ENCODE measurements around the gene ANKRD34B. TPM values are rescaled to one million over a fixed set of nuclear protein-coding genes. Genes with fewer than 3 reads are reported as not detected.

The ANKRD34B gene
- total RNA-seq, result under 1 TPM in 1 of 2 experiments, not detected in 1; 0.10 TPM

DNA sequence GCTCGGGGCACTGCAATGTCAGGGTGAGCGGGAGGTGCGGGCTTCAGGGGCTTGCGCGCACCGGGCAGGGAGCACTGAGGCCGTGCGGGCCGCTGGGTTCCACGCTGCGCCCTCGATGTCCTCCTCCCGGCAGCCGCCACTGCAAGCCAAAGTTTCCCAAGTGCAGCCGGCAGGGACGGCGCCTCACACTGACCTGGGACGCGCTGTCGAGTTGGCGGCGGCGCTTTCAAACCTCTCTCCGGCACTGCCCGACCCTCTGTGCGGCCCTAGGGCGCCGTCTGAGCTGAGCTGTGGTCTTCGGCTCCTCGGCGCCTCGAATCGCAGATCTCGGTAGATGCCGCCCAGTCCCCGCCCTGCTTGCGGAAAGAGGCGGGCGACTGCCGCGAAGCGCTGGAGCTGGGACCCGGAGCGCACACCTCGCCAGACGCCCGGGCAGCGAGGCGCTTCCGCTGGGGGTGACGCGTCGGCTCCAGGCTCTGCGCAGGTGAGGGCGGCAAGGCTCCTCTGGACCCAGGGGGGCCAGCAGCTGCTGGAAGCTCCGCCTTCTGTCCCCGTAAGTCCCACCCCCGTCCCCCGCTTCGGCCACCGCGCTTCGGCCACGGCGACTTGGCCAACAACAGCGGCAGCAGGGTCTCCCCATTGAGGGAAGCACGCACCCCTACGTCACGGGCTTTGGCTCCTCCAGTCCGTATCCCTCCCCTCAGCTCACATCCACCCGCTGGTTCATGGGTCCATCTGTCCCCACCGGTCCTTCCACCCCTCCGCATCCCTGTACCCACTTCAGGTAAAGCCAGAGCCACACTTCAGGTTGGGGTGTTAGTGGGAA, at the start of gene ANKRD34B:
ANKRD34B (minus strand) TSS at position 320 of the 826 bp plus-strand sequence. CDS start 10,261 bp downstream, outside the sequence.
- Mint-ChIP-seq H3K27me3 (ENCODE audit: low read depth) (peaks cover 52% of the 10 kb centered on the region), H3K4me3 (peak within 1 kb of the TSS; percentile 60), H3K36me3 (ENCODE audit: low read depth) (no peaks in the 10 kb centered on the region), H3K9me3 (no peaks in the 10 kb centered on the region), H3K27ac (no peak within 1 kb of the TSS), H3K4me1 (ENCODE audit: low read depth) (peaks cover 5% of the 10 kb centered on the region)
- CTCF ChIA-PET, result interaction anchor here (0.6 kb wide), 1 partner anchor 43 kb away, joined by 3 read pairs; no protein-coding TSS in a partner anchor
- intact Hi-C loops (cut with micrococcal nuclease), result loop anchor here (1.0 kb wide), 1 partner anchor 82 kb away; the partner anchor contains the start of gene FAM151B
- peak; percentile 65 for DNase-seq

DNA sequence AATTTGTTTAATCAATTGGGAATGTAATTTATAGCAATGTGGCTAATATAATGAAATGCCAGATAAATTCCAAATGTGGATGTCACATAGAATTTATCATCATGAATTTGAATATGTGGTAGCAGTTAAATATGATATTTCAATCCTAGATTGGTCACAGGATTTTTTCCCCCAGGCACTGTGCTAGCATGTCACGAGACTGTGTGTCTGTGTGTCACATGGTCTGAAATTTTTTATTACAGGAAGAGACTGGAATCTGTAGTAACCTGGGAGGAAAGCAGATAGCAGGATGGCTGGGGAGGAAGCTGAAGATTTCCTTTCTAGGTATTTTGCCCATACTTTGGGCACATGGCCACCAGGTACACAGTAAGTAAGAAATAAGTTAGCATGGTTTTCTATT, 49.0 kb upstream of the ANKRD34B start:
- H3K4me3 Mint-ChIP-seq, result no peak overlapping the region
- DNase-seq, result no peak
- H3K27me3 Mint-ChIP-seq (ENCODE audit: low read depth), result no peaks in the 10 kb centered on the region
- H3K27ac Mint-ChIP-seq, result no peak overlapping the region
- H3K9me3 Mint-ChIP-seq, result no peaks in the 10 kb centered on the region
- no peaks in the 10 kb centered on the region for H3K4me1 Mint-ChIP-seq (ENCODE audit: low read depth)
- peaks cover 17% of the 10 kb centered on the region for H3K36me3 Mint-ChIP-seq (ENCODE audit: low read depth)
- CTCF ChIA-PET, result no interaction called here
- intact Hi-C loops (cut with micrococcal nuclease), result no loop called here

DNA sequence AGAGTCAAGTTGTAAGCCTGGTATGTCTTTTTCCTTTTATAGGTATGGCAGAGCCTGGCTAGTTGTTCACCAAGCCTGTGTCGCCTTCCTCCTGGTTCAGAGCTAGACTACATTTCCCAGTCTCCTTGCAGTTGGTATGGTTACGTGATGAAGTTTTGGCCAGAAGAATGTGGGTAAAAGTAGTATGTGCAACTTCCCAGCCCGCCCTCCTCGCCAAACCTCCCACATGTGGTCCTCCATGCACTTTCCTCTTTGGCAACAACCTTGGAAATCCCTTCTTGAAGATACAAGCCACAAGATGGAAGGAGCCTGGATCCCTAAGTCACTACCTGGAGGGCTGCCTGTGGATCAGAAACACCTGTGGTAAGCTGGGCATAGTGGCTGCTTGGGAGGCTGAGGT, 48.4 kb upstream of the ANKRD34B start:
- Mint-ChIP-seq H3K27ac (no peak overlapping the region), H3K9me3 (no peaks in the 10 kb centered on the region), H3K36me3 (ENCODE audit: low read depth) (peaks cover 17% of the 10 kb centered on the region), H3K27me3 (ENCODE audit: low read depth) (no peaks in the 10 kb centered on the region), H3K4me1 (ENCODE audit: low read depth) (no peaks in the 10 kb centered on the region), H3K4me3 (no peak overlapping the region)
- DNase-seq, result no peak
- intact Hi-C loops (cut with micrococcal nuclease), result no loop called here
- CTCF ChIA-PET, result no interaction called here

DNA sequence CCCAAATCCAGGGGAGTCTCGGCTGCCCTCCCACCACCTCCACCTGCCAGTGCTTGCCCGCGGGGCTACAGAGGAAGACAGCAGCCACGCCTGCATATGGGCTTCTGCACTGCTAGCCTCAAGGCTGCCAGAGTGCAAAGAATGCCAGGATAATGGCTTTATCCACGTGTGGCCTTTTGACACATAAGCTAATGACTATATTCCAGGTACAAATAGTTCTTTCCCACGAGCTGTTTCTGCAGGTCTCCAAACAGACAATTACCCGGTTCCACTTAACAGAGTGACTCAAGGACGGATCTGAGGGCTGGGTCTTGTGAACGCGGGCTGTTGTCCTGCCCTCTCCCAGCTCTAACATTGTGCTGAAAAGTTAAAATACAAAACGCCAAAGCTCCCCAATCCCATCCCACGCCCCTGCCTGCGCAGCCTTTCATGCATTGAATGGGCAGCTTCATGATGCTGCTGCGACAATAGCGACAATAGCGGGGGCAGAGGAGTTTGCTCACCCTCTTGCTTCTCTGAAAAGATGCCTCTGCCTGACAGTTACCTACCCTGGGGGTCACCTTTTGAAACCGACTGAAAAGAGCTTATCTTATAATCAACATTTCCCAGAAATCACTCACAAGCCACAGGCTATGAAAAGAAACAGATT, 45.3 kb upstream of the ANKRD34B start:
- H3K36me3 Mint-ChIP-seq (ENCODE audit: low read depth), result peaks cover 5% of the 10 kb centered on the region
- CTCF ChIA-PET, result interaction anchor here (0.6 to 1.3 kb wide), 2 partner anchors 57 to 108 kb away, joined by 3 read pairs; no protein-coding TSS in a partner anchor
- H3K4me3 Mint-ChIP-seq, result no peak overlapping the region
- intact Hi-C loops (cut with micrococcal nuclease), result no loop called here
- H3K27ac Mint-ChIP-seq, result no peak overlapping the region
- no peak for DNase-seq
- peaks cover 1% of the 10 kb centered on the region for H3K9me3 Mint-ChIP-seq
- no peaks in the 10 kb centered on the region for H3K4me1 Mint-ChIP-seq (ENCODE audit: low read depth)
- H3K27me3 Mint-ChIP-seq (ENCODE audit: low read depth), result no peaks in the 10 kb centered on the region

DNA sequence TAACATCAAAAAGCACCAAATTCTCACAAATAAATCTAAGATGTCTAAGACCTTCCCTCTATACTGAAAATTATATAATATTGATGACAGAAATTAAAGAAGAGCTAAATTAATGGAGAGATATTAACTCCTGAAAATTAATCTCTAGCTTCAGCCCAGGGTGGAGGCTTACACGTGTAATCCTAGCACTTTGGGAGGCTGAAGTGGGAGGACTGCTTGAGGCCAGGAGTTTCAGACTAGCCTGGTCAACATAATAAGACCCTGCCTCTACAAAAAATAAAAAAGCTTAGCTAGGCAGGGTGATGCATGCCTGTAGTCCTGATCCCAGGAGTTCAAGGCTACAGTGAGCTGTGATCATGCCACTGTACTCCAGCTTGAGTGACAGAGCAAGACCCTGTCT, 39.6 kb upstream of the ANKRD34B start:
- H3K4me3 Mint-ChIP-seq, result no peak overlapping the region
- H3K36me3 Mint-ChIP-seq (ENCODE audit: low read depth), result no peaks in the 10 kb centered on the region
- no peak for DNase-seq
- H3K27ac Mint-ChIP-seq, result no peak overlapping the region
- intact Hi-C loops (cut with micrococcal nuclease), result no loop called here
- peaks cover 1% of the 10 kb centered on the region for H3K9me3 Mint-ChIP-seq
- CTCF ChIA-PET, result no interaction called here
- no peaks in the 10 kb centered on the region for H3K27me3 Mint-ChIP-seq (ENCODE audit: low read depth)
- no peaks in the 10 kb centered on the region for H3K4me1 Mint-ChIP-seq (ENCODE audit: low read depth)

DNA sequence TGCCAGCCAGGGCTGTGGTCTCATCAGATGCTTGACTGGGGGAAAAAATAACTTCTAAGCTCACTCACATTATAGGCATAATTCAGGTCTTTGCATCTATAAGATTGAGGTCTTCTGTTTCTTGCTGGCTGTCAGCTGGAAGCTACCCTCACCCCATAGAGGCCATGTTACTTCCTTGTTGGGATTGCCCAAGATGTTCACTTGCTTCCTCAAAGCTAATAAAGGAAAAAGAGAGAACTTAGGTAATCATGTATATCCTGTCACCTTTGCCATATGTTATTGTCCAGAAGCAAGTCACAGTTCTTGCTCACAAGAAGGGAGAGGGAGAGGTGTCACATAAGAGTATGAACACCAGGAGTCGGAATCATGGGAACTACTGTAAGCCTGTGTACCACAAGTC, 38.7 kb upstream of the ANKRD34B start:
- Mint-ChIP-seq H3K27ac (no peak overlapping the region), H3K4me3 (no peak overlapping the region), H3K4me1 (ENCODE audit: low read depth) (no peaks in the 10 kb centered on the region), H3K27me3 (ENCODE audit: low read depth) (no peaks in the 10 kb centered on the region), H3K36me3 (ENCODE audit: low read depth) (no peaks in the 10 kb centered on the region), H3K9me3 (peaks cover 1% of the 10 kb centered on the region)
- no peak for DNase-seq
- intact Hi-C loops (cut with micrococcal nuclease), result no loop called here
- CTCF ChIA-PET, result no interaction called here

DNA sequence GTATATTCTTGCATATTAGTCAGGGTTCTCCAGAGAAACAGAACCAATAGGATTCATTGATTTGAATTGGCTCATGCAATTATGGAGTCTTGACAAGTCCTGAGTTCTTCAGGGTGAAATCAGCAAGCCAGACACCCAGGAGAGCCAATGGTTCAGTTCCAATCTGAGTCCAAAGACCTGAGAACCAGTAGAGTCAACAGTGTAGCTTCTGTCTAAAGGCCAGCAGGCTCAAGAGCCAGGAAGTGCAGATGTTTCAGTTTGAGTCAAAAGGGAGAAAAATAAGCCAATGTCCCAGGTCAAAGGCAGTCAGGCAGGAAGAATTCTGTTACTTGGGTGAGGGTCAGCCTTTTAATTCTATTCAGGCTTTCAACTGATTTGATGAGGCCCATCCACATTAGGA, 37.8 kb upstream of the ANKRD34B start:
- intact Hi-C loops (cut with micrococcal nuclease), result no loop called here
- Mint-ChIP-seq H3K4me1 (ENCODE audit: low read depth) (no peaks in the 10 kb centered on the region), H3K27ac (no peak overlapping the region), H3K36me3 (ENCODE audit: low read depth) (no peaks in the 10 kb centered on the region), H3K9me3 (peaks cover 1% of the 10 kb centered on the region), H3K4me3 (no peak overlapping the region), H3K27me3 (ENCODE audit: low read depth) (no peaks in the 10 kb centered on the region)
- CTCF ChIA-PET, result no interaction called here
- no peak for DNase-seq

DNA sequence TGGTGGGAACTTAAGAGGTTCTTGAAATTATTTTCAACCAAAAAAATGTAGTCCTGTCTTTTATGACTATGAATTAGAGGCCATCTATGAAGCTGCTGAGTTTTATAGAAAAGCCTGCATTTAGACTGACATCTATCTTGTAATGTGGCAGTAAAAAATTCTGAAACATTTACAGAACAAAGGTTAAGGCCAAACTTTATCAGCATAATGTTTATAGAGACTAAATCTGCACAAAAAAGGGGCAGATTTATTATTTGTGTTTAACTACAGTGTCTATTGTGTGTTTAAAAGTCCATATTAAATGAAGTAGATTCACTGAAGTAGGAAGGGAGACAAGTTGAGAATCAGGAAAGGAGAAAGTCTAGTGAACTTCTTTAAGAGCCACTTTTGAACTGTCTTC, 37.3 kb upstream of the ANKRD34B start:
- no peak for DNase-seq
- no peaks in the 10 kb centered on the region for H3K27me3 Mint-ChIP-seq (ENCODE audit: low read depth)
- H3K9me3 Mint-ChIP-seq, result peaks cover 1% of the 10 kb centered on the region
- no peaks in the 10 kb centered on the region for H3K4me1 Mint-ChIP-seq (ENCODE audit: low read depth)
- CTCF ChIA-PET, result no interaction called here
- no peaks in the 10 kb centered on the region for H3K36me3 Mint-ChIP-seq (ENCODE audit: low read depth)
- intact Hi-C loops (cut with micrococcal nuclease), result no loop called here
- no peak overlapping the region for H3K4me3 Mint-ChIP-seq
- no peak overlapping the region for H3K27ac Mint-ChIP-seq

DNA sequence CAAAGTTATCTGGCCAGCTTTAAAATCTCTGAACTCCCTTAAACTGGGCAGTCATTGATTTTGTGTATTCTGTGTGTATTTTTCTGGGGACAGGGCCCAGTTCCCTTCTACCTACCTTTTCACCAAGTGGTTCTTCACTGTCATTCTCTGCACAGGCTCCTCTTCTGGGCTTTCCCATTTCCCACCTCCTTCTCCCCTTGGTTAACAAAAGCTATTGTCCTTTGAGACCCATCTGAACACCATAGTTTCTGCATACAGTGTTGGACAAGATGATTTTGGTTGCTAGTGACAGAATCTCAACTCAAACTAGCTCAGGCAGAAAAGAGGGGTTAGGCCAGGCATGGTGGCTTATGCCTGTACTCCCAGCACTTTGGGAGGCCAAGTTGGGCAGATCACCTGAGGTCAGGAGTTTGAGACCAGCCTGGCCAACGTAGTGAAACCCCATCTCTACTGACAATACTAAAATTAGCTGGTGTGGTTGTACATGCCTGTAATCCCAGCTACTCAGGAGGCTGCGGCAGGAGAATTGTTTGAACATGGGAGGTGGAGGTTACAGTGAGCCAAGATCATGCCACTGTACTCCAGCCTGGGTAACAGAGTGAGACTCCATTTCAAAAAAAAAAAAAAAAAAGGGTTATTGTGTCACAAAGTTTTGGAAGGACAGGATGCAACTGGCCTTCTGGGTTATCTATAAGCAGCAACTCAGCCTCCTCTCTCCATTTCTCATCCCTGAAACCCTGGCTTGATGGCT, 31.0 kb upstream of the ANKRD34B start:
- H3K9me3 Mint-ChIP-seq, result no peaks in the 10 kb centered on the region
- no peaks in the 10 kb centered on the region for H3K4me1 Mint-ChIP-seq (ENCODE audit: low read depth)
- DNase-seq, result no peak

DNA sequence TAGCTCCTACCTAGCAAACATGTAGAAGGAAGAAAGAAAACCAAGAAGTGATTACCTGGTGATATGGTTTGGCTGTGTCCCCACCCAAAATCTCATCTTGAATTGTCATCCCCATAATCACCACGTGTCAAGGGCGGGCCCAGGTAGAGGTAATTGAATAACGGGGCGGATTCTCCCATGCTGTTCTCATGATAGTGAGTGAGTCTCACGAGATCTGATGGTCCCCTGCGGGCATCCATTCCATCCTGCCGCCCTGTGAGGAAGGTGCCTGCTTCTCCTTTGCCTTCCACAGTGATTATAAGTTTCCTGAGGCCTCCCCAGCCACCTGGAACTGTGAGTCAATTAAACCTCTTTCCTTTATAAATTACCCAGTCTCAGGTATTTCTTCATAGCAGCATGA, 27.4 kb upstream of the ANKRD34B start:
- intact Hi-C loops (cut with micrococcal nuclease), result no loop called here
- H3K4me1 Mint-ChIP-seq (ENCODE audit: low read depth), result no peaks in the 10 kb centered on the region
- DNase-seq, result no peak
- H3K4me3 Mint-ChIP-seq, result no peak overlapping the region
- no peak overlapping the region for H3K27ac Mint-ChIP-seq
- no peaks in the 10 kb centered on the region for H3K36me3 Mint-ChIP-seq (ENCODE audit: low read depth)
- no peaks in the 10 kb centered on the region for H3K9me3 Mint-ChIP-seq
- CTCF ChIA-PET, result no interaction called here
- no peaks in the 10 kb centered on the region for H3K27me3 Mint-ChIP-seq (ENCODE audit: low read depth)

More for the DNA sequence above, 31.0 kb upstream of the ANKRD34B start:
- intact Hi-C loops (cut with micrococcal nuclease), result no loop called here
- Mint-ChIP-seq H3K36me3 (ENCODE audit: low read depth) (no peaks in the 10 kb centered on the region), H3K27me3 (ENCODE audit: low read depth) (no peaks in the 10 kb centered on the region), H3K4me3 (no peak overlapping the region), H3K27ac (no peak overlapping the region)
- CTCF ChIA-PET, result interaction anchor here (0.7 kb wide), 1 partner anchor 848 kb away, joined by 4 read pairs; no protein-coding TSS in a partner anchor

DNA sequence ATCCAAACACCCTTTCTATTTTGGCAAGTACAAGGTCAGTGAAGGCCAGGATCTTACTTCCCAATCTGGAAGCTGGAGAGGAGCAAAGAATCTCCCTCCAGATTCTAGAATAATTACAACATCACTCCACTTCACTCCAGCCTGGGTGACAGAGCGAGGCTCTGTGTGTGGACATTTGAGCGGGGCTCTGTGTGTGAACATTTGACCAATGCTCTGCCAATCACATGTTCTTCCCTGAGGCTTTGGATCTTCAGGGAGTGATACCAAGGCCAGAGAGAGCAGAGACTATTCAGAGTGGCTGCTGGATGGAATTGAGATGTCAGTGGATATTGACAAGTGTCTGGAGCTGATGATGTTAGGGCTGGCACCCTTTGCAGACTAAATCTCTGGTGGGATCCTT, 24.7 kb upstream of the ANKRD34B start:
- intact Hi-C loops (cut with micrococcal nuclease), result no loop called here

DNA sequence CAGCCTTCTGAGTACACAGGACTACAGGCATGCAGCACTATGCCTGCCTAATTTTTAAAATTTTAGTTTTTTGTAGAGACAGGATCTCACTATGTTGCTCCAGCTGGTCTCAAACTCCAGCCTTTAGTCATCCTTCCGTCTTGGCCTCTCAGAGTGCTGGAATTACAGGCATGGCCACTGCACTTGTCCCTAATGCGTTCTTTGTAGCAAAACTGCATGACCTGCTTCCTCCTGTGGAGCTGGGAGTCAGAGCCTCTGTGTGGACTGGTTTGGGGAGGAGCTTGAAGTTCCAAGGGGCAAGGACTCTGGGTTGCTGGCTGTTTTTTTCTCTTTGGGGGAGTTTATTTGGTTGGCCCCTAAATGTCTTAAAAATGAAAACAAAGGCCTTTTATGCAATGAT, 22.7 kb upstream of the ANKRD34B start:
- Mint-ChIP-seq H3K9me3 (no peaks in the 10 kb centered on the region), H3K4me3 (no peak overlapping the region), H3K4me1 (ENCODE audit: low read depth) (no peaks in the 10 kb centered on the region), H3K27ac (no peak overlapping the region), H3K27me3 (ENCODE audit: low read depth) (no peaks in the 10 kb centered on the region), H3K36me3 (ENCODE audit: low read depth) (no peaks in the 10 kb centered on the region)
- DNase-seq, result no peak
- CTCF ChIA-PET, result interaction anchor here (0.7 kb wide), 1 partner anchor 501 kb away, joined by 3 read pairs; no protein-coding TSS in a partner anchor
- intact Hi-C loops (cut with micrococcal nuclease), result no loop called here

More for the DNA sequence above, 24.7 kb upstream of the ANKRD34B start:
- DNase-seq, result no peak
- H3K4me1 Mint-ChIP-seq (ENCODE audit: low read depth), result no peaks in the 10 kb centered on the region
- CTCF ChIA-PET, result no interaction called here
- H3K9me3 Mint-ChIP-seq, result no peaks in the 10 kb centered on the region
- no peak overlapping the region for H3K4me3 Mint-ChIP-seq
- H3K27me3 Mint-ChIP-seq (ENCODE audit: low read depth), result no peaks in the 10 kb centered on the region
- no peak overlapping the region for H3K27ac Mint-ChIP-seq
- no peaks in the 10 kb centered on the region for H3K36me3 Mint-ChIP-seq (ENCODE audit: low read depth)

Measured in activated naive CD4-positive, alpha-beta T cell treated with anti-CD3 and anti-CD28 coated beads for 36 hours (primary cell).